GM11168 (cell line): ENCODE data around the gene PLIN5.
"Not testable (repeated sequence)": the region's sequence is repeated elsewhere in the genome, so short reads cannot be mapped to it uniquely, and the experiment has no call there.

Experiments used
- in situ Hi-C: fragments of 300-500 bp; cut with MboI; formaldehyde crosslinking; loops from one replicate; pipeline ENCODE4 v1.12.0; 2022; ENCODE audit warnings: low sequenced_read_pairs; ENCODE audit not compliant: unreplicated experiment

PLIN5 gene

DNA sequence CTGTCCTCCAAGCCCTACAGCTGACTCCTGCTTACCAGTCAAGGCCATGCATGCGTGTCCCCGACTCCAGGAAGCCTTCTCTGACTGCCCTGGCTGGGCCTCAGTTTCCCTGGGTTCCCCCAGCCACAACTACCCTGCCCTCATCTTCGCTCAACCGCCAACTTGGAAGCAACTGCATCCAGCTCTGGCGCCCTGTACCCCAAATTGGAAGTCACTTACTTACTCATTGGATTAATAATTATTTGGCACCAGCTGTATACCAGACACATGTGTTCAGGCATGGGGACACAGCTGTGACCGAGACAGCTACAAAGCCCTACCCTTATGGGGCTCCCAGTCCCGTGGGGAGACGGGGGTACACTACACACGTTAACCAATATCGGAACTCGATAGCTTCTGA, 35.4 kb upstream of the PLIN5 start:
- in situ Hi-C loops, result no loop called here

DNA sequence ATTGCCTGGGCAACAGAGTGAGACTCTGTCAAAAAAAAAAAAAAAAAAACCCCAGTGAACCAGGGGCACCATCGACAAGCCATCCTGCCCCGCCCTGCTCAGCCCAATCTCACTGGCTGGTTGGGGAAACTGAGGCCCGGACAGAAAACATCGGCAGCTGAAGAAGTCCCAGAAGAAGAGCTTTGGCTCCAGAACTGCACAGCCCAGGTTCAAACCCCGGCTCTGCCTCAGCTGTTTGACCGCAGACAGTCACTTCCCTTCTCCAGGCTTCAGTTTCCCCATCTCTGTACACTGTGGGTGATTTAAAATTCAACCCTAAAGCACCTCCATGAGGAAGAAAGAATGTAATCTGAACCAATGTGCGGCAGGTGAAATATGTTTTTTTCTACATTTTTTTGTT, 33.9 kb upstream of the PLIN5 start:
- in situ Hi-C loops, result no loop called here

DNA sequence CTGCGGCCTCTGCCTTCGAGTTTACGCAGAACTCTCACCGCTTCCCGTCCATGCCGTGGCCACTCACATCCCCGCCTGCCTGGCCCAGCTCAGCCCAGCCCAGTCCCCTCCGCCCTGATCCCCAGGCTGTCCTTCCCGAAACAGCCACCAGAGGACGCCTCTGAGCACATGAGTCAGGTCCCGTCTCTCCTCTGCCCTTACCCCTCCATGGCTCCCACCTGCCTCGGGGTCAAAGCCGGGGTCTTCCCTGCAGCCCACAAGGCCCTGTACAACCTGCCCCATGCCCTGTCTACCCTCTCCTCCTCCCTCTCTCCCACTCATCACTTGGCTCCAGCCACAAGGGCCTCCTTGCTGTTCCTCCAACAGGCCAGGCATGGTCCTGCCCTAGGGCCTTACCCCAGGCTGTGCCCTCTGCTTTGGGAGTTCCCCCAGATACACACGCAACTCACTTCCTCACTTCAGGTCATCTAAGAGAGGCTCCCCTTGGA, 32.6 kb upstream of the PLIN5 start:
- in situ Hi-C loops, result no loop called here

DNA sequence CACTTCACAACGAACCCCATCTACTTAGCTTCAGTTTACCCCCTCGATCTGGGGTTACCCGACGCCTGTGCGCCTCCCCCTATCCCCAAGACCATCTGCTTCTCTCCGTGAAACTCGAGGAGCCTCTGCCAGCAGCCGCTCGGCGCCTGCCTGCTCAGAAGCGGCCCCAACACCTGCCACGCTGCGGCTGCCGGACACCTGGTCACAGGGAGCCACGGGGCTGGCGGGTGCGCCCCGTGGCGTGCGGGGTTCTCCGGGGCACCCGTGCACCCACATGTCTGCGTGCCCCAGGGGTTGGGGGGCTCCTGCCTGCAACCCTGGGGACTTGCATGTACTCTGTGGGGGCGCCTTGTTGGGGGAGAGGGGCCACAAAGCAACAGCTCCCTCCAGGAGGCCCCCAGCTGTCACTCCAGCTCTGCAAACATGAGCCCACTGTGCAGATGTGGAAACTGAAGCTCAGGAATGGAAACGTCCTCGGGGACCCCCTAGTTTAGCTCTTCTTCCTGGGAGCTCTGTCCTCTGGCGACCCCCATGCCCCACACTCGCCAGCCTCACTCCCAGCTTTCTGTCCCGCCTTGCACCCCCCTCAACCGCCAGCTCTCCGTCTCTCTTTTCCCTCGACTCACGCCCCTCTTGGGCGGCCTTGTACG, 31.5 kb upstream of the PLIN5 start:
- in situ Hi-C loops, result no loop called here

DNA sequence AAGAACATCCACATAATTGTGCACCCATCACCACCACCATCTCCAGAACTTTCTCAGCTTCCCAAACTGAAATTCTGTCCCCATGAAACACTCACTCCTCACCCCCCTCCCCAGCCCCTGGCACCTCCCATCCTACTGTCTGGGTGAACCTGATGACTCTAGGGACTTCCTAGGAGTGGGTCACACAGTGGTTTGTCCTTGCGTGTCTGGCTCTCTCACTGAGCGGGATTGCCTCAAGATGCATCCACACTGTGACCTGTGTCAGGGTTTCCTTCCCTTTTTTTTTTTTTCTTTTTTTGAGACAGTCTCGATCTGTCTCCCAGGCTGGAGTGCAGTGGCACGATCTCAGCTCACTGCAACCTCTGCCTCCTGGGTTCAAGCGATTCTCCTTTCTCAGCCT, 28.5 kb upstream of the PLIN5 start:
- in situ Hi-C loops, result not testable (repeated sequence)

DNA sequence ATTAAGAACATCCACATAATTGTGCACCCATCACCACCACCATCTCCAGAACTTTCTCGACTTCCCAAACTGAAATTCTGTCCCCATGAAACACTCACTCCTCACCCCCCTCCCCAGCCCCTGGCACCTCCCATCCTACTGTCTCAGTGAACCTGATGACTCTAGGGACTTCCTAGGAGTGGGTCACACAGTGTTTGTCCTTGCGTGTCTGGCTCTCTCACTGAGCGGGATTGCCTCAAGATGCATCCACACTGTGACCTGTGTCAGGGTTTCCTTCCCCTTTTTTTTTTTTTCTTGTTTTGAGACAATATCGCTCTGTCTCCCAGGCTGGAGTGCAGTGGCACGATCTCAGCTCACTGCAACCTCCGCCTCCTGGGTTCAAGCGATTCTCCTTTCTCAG, 27.1 kb upstream of the PLIN5 start:
- in situ Hi-C loops, result not testable (repeated sequence)

DNA sequence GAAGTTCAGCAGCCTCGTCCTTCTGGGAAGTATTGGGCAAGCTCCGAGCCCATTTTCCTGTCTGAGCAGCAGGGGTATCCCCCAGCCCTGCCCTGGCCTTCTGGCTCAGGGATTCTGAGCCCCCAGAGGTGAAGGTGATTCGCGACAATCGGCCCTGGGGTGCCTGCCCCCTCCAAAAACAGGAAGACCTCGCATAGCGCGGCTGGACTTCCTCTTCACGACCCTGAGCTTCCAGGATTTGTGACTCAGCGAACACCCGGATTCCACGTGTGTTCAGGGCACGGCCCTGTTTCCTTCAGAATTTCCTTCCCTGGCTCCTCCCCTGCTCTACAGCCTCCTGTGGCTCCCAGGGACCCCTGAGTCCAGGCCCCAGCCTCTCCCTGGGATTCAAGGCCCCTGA, 24.5 kb upstream of the PLIN5 start, which contains the start of gene SEMA6B:
Gene SEMA6B (minus strand): TSS at position 116 of the 400 bp plus-strand sequence. CDS start 1,227 bp downstream, outside the sequence.
- in situ Hi-C loops, result no loop called here

DNA sequence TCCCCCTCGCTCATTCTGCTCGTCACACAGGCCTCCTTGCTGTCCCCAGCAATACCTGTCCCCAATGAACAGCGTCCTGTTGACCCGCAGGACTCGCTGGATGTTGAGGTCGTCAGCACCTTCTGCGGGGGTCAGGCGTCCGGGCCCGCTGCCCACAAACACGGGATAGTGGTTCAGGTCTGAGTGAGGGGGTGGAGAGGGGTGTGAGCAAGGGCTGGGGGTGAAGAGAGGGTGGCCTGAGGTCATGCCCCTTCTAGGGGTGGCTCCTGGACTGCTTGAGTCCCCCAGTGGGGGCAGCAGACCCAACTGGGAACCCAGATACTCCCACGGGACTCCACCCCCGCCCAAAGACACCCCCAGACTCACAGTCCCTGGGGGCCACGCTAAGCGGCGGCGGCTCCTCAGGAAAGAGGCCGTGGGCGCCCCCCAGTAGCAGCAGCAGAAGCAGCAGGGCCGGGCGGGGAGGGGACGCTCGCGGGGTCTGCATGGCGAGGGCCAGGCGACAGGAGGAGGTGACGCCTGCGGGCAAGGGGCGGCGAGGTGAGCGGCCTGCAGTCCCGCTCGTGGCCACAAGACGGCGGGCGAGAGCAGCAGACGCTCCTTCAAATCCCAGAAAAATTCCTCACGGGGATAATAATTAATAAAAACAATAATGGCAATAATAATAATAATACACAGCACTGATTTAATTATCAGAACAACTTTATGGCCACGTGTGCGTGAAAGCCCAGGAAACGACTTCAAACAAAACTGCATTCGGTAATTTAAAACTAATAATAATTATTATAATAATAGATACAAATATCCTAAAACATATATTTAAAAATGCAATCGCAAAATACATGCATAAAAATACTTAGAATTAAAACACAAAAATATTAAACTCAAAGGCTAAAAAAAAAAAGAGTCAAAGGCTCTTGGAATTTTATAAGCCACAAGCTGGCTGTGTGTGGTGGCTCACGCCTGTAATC, 23.2 kb upstream of the PLIN5 start:
- in situ Hi-C loops, result no loop called here

DNA sequence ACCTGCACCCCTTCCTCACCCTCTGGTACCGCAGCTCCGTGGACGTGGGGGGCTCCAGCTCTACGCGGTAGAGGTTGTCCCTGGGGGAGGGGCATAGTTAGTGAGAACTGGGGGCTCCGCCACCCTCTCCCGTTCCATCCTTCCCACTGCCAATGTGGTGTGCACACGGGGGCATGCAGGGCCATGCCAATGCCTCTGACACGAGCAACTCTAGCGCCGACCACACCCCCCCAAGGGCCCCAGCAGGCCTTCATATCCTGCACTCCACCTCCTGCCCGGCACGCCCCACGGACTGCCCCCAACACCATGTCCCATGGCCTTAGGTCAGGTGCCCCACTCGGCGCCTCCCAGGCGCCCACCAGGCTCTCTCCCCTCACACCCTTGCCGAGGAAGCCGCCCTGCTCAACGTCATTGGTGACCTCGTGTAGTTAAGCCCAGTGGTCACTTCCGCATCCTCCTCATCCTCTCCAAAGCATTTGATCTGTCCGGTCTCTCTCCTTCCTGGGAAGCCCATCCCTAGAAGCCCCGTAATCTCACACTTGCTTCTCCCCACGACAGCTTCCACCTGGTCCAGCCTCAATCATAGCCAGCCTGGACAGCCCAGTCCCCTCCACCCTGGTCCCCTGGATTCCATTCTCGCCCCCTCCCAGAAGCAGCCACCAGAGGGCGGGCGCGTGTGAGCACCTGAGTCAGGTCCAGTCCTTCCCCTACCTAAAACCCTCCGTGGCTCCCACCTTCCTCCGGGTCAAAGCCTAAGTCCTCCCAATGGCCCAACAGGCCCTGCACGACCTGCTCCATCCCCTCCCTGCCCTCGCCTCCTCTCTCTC, 22.3 kb upstream of the PLIN5 start:
- in situ Hi-C loops, result no loop called here

DNA sequence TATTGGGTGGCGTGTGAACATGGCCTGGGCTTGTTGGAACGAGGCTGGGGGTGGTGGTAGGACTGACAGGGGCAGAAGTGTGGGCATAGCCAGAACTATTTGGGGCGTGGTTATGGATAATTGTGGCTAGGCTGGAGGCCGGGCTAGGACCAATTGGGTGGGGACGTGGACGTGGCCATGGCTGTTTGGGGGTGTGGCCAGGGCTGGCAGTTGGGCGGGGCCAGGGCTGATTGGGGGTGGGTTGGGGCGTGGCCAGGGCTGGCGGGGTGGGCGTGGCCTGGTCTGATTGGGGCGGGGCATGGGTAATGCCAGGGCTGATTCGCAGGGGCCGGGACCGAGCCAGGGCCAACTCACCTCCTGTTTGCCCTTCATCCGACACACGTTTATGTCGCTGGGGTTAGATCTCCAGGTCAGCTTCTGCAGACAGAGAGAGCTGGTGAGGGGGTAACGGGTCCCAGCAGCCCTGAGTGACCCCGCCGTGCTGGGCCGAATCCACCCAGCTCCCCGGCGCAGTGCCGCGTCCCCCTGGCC, 21.6 kb upstream of the PLIN5 start:
- in situ Hi-C loops, result no loop called here

DNA sequence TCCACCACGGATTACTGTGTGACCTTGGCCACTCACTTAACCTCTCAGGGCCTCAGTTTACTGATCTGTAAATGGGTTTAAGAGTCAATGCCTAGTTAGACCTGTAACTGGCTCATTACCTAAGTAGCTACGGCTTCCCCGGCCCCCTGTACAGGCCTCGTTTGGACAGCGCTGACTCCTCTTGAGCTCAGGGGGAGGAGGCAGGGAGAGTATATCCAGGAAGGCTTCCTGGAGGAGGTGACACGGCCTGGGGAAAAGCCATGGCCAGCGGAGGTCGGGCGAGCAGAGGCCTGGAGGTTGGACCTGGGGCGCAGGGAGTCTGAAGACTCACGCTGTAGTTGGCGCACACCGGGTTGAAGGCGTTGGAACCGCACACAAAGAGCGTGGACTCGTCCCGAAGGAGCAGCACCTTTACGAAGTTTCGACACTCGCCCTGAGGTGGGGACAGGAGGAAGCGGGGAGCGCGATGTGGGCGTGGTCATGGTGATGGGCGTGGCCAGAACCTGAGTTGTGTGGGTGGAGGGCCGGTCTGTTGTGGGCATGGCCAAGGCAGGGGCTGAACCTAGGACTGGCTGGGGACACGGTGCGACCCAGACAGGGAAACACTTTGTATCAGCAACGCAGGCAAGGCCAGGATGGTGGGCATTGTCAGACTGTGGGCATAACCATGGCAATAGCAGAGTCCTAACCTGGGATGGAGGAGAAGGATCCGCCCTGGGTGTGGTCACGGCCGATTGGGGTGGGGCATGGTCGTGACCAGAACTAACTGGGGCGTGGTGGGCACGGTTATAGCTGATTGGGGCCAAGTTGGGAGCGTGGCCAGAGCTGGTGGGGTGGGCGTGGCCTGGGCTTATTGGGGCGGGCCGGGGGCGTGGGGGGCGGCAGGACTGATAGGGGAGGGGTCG, 20.9 kb upstream of the PLIN5 start:
- in situ Hi-C loops, result no loop called here

DNA sequence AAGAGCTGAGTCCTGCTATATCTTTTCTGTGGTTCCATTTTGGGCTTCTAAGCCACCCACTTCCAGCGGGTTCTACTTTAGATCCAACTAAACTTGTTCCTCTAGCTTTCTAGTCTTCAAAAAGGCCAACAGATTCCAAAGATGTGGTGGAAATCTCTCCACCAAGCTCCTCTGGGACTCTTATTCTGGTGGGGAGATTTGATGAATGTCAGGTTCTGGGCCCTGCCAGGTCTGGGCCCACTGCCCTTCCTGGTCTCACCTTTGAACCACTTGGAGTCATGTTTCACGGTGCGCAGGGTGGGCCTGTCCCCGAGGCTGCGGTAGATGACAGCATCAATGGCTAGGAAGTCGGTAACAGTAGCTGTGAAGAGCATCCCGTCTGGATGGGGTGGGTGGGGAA, 19.7 kb upstream of the PLIN5 start:
- in situ Hi-C loops, result no loop called here

DNA sequence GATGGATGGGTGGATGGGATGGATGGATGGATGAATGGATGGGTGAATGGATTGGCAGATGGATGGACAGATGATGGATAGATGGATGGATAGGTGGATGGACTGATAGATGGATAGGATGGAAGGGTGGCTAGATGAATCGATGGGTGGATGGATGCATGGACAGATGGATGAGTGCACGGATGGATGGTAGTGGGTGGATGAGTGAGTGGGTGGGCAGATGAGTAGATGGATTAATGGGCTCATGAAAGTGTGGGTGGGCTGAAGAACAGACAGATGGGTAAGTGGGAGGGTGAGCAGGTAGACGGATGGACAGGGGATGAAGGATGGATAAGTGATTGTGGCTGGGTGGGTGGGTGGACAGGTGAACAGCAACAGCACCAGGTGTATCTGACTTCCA, 18.8 kb upstream of the PLIN5 start:
- in situ Hi-C loops, result no loop called here

DNA sequence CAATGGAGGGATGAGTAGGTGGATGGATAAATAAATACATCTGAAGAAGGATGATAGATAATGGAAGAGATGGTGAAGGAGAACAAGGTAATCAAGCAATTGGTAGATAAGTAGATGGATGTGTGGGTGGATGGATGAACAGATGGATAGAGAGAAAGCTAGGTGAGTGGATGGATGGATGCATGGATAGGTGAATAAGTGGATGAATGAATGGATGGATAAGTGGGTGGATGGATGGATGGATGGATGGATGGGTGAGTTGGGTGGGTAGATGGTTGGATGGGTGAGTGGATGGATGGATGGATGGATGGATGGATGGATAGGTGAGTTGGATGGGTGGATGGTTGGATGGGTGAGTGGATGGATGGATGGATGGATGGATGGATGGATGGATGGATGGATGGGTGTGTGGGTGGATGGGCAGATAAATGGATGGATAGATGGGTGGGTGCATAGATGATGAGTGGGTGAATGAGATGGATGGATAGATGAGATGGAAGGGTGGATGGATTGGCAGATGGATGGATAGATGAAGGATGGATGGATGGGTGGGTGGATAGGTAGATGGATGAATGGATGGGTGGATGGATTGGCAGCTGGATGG, 18.2 kb upstream of the PLIN5 start:
- in situ Hi-C loops, result no loop called here

DNA sequence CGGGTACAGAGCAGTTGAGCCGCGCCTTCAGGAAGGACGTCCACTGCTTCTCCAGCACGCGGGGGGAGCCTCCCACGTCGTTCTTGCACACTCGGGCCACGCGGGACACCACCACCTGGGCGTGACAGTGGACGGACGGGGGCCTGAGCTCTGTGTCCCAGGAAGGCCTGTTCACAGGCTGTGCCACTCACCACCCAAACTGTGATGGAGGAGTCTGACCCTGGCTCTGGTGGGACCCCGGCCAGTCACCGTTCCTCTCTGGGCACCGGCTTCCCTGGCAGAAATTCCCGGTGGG, 17.4 kb upstream of the PLIN5 start:
- in situ Hi-C loops, result no loop called here

DNA sequence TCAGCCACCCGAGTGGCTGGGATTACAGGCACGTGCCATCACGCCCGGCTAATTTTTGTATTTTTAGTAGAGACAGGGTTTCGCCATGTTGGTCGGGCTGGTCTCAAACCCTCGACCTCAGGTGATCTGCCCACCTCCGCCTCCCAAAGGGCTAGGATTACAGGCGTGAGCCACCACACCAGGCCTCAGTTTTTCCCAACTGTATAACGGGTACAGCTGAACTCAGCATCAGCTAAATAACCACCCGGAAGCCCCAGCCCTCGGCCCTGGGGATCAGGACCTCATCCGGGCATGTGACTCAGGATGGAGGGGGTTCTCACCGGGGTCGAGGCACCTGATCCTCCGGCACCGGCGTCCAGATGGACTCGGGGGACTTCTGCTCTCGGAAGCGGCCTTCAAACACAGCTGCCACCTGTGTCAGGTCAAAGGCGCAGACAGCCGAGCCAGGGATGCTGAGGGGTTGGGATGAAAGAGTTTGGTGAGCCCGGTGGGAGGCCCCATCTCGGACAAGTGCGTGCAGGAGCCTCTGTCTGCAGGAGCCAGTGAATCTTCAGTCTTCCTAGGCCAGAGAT, 15.5 kb upstream of the PLIN5 start:
- in situ Hi-C loops, result no loop called here

DNA sequence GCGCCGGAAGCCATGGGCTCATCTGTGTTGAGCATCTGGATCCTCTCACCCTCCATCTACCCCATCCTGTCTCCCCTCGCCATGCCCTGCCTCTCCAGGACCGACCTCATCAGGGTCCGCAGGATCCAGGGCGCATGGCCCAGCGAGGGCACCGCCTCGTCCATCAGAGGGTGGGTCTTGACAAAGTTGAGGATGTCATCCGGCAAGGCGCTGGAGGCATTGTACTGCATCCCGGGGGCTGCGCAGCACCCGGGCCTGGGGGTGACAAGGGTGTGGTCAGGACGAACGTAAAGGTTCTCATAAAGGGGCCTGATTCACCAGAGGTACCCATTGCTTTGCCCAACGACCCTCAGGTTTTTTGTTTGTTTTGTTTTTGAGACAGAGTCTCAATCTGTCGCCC, 15.0 kb upstream of the PLIN5 start:
- in situ Hi-C loops, result no loop called here

DNA sequence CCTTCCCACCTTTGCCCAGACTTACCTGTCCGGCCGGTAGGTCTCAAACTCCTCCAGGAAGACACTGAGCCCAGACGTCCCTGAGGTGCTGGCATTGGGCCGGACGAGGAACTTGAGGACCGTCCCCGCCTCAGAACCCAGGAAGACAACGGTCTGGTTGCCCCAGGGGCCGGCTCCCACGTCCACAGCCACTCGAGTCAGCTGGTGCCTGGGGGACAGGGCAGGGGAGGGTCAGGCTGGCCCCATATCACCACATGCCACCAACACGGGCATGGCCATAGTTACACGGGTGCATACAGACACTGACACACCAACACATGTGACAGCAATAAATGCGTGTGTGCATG, 13.2 kb upstream of the PLIN5 start:
- in situ Hi-C loops, result no loop called here
